Glomerular visceral epithelial cell (primary cell): ENCODE results near the gene RSPO4.
"Not testable (repeated sequence)": the region's sequence is repeated elsewhere in the genome, so short reads cannot be mapped to it uniquely, and the experiment has no call there.

Source experiments
- DNase-seq: peaks from one replicate; pipeline ENCODE4 v3.0.0-alpha.2; 2016; ENCODE audit errors: extremely low spot score

The RSPO4 gene

DNA sequence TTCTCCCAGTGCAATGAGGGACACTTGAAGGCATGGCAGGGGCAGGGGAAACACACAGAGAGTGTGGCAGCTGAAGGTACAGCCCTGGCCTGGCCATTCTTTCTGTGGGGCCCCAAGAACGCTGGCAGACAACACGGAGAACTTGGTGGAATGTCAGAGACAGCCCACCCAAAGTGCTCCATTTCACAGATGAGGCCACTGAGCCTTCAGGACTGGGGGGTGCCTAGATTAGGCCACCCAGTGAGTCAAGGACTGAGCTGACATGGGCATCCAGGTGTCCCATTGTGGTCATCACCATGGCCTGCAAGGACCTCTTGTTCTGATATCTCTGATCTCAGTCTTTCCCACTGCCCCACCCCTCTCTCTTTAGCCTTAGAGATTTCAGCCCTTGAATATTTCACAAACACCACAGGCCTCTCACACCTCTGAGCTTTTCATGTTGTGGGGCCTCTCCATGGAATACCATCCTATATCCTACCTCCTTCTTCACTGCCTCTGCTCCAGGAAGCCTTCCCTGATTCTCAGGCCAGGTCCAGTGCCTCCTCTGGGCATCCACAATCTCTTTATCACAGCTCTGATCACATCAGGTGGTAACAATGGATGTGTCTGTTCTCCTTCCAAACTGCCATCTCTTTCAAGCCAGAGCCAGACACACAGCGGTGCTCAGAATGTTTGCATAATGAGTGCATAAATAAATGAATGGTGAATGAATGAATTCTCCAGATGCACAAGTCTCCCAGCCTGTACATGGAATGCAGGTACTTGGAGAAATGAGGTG is 2.0 kb upstream of the RSPO4 start:
- no peak for DNase-seq

DNA sequence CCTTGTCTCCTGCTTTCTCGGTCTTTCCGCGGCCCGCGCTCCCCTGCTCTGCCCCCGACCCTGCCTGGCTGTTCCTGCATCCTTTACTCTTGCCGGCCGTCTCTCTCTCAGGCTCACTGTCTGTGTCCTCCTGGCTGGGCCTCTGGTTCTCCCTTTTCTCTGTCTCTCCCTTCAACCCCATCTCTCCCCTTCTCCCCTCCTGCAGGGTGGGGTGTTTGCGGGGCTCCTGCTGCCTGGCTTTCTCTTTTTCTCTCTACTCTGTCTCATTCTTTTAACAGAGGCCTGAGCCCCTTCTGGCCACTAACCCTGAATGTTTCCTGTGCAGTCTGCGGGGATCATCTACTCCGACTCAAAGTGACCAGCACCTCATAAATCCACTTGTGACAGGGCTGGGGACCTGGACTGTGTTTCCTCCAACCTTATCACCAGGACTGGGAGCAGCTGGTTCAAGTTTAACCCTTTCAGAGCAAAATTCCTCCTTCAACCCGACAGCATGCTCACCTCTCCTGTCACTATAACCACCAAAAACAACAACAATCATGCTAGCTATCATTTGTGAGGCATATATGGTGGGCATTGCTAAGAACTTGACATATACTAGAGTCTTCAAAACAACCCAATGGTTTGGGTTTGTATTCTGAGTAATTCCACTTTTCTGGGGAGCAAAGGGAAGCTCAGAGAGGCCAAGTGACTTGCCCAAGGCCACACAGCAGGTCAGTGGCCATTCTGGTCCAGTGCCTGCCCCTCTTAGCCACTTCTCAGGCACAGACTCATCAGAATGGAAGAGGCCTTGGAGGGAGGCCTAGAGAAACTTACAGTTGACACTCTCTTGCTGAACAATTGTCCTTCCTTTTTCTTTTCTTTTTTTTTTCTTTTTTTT is 811 bp upstream of the RSPO4 start:
- DNase-seq, result no peak

DNA sequence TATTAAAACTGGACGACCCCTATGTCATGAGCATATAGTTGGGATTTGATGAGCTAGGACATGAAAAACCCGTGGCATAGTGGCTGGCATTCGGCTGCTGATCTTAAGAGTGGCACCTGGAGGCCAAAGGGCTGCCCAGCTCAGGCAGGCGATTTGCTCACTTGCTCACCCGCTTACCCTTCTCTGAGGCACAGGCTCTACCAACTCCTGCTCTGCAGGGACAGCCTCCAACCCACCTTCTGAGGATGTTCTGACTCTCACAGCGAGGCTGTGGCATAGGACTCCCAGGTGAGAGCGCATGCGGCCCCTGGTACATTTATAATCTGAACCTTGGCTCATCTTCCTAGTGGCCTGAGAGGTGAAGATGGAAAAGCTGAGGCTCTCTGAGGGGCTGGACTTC is 995 bp downstream of the RSPO4 start:
- no peak for DNase-seq

DNA sequence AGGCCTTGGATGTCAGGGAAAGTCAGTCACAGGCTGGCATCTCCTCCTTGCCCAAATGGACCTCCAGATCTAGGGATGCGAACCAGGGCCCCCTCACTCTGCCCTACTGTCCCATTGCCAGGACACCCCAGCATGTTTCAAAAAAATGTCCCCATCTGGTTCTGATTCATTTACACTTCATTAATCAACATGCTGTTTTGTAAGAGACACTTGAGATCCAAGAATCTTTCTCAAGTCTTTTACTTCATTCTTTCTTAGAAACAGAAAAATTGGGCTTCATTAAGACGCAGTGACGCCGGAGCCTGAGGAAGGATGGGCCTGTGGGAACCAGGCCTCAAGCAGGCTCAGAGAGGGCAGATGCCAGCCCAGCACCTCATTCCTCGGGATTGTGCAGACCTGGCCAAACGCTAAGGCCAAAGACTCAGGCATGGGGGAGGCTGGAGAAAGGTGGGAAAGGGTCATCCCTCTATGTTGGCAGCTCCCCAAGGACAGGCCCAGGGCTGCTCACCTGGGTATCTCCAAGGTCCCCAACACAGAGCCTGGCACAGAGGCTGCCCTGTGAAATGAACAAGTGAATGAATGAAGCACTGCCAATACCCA is 3.8 kb downstream of the RSPO4 start:
- DNase-seq, result no peak

DNA sequence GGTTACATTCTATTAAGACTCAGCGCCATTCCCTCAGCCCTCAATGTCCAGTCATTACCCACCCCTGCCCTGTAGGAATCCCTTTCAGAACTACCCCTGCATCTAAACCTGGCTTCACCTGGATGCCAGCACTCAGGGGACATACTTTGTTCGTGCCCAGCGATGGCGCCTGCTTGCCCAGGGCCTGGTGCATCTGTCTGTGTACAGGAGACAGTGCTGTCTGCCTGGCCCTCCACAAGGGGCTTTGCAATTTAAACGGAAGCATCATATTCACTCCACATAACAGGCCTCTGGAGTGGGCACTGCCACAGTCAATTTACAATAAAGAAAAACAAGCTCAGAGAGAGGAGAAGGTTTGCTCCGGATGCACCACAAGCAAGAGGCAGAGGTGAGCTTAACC is 4.6 kb downstream of the RSPO4 start:
- no peak for DNase-seq

DNA sequence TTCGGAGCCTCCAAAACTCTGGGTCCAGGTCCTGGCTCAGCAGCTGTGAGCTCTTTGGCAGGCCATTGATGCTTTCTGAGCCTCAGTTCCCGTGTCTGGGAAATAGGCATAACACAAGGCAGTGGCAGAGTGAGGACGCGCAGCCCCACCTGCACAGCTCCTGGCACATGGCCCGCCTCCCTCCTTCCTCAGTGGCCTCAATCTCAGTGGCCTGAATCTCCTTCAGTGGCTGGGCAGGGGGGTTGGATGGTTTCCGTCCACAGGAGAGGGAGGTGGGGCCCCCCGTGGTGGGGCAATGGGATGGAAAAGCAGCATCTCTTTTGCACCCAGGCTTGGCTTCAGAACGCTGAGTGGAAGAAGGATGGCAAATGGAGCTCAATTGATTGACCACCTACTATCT is 5.1 kb downstream of the RSPO4 start:
- DNase-seq, result no peak

DNA sequence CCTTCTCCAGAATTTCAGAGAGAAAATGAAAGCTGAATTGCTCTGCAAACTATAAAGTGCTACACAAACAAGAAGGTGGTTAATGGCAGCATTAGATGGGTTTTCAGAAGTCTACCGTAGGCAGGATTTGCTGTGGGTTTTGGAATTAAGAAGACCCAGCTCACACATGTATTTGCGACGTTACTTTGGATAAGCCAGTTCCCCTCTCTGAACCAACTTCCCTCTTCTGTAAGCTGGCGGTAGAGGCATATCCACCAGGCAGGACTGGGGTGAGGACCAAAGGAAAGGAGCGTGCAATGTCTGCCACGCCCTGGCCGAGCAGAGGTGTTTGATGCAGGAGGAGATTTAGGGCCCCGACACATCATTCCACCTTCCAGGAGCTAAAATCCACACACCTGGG is 6.9 kb downstream of the RSPO4 start:
- DNase-seq, result no peak

DNA sequence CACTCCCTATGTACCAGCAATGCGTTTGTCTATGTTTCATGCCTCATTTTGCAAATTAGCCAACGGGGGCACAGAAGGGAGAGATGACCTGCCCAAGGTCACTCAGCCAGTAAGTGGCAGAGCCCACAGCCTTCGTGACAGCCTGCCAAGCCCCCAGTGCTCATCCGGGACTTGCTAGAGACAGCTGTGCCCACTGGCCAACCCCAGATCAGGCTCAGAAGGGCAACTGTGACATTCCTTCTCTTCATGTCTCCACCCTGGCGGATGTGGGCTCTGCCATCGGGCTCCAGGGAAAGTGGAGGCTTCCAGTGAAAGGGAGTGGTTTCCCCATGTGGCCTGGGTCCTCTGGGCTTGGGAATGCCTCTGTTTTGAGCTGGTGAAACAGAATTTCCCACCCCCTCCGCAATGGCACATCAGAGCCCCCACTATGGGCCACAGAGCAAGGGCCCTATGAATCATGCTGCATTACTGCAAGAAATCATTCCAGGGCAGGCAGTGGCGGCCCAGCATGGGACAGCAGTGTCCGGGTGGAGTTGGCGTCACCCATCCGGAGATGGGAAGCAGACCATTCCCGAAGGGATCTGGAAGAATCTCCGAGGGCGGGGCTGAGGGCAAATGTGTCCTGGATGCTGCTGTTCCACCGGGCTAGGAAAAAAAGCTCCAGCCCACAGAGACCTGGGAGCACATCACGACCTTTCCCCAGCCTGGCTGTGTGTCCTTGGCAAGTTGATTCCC is 9.1 kb downstream of the RSPO4 start:
- DNase-seq, result no peak

DNA sequence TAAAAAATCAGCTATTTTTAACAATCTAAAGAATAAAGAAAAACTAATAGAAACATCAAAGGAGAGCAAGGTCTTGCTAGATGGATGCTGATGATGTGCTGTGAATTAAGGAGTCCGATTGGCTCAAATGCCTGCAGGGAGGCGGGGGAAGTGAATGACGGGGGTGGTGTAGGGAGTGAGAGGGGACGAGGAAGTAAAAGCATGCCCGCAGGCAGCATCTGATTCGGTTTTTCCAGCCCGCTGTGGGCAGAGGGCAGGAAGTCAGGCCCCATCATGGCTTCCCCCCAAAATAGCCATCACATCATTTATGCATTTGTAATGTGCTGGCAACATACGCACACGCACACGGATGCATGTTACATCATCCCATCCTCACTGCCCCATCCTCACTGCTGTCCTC is 10.3 kb downstream of the RSPO4 start:
- DNase-seq, result no peak

DNA sequence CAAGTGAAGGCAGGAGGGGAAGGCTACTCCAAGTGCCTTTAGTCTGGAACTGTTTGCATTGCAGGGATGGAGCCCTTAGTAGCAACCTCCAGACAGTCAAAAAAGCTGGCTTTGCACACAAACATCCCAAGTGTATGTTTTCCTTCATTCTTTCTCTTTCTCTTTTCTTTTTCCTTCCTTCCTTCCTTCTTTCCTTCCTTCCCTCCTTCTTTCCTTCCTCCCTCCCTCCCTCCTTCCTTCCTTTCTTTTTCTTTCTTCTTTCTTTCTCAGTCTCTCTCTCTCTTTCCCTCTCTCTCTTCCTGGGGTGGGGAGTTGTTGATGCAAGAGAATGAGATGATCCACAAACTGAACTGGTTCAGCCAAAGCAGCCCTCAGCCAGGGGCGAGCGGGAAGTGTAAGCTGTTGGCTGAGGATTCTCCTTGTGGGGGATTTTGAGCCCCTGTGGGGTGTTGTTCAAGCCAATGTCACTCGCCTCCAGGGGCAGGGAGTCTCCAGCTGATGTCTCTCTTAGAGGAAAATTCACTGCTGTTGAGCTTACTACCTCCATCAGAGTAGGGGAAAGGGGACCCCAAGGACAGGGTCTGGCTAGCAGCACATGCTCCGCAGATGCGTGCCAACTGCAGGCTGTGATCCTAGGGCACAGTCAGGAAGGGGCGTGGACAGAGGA is 11.7 kb downstream of the RSPO4 start:
- DNase-seq, result no peak

DNA sequence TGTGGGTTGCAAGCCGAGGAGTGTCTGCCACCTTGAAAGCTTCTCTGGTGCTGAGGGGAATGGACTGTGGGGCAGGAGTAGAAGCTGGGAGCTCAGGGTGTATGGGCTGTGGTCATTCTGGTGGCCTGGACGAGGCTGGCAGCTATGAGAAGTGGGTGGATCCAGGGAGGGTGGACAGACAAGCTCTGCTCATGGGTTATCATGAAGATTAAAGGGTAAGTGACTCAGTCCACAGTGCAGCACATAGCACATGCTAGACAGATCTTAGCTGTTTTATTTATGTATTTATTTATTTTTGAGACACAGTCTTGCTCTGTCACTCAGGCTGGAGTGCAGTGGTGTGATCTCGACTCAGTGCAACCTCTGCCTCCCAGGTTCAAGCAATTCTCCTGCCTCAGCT is 13.8 kb downstream of the RSPO4 start:
- no peak for DNase-seq

DNA sequence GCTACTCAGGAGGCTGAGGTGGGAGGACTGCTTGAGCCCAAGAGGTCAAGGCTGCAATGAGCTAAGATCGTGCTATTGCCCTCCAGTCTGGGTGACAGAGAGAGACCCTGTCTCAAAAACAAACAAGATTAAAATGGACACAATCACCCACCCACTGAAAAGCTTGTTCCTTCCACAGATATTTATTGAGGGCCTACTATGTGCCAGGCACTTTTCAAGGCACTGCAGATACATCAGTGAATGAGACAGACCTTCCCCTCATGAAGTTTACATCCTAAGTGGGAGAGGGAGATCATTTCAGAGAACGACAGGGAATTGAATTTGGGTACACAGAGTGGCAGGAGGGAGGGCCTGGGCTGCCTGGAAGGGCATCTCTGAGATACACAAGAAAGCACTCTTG is 14.4 kb downstream of the RSPO4 start:
- DNase-seq, result no peak

DNA sequence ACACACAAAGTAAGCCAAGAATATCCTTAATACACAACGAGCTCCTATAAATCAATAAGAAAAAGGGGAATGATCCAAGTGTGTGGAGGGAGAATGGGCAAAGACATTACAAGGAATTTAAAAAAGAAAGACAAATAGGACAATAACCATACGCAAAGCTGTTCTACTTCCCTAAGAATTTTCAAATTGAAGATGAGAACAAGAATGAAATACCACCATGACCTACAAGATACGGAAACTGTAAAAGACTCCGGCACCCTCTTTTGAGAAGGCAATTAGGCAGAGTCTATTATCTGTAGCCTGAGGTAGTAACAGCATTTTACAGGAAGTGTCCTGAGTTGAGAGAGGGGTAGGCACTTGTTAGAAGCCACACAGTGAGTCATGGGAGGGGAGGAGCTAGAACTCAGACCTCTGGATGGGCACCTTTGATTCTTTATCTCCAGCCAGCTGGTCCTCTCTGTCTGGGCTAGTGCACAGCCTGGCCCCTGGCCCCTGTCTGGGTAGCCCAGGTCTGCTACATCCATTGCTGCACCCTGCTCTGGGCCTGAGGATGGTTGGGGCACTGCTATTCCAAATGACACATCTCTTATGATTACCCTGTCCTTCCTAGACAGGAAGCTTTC is 15.3 kb downstream of the RSPO4 start:
- DNase-seq, result peak; percentile 35

DNA sequence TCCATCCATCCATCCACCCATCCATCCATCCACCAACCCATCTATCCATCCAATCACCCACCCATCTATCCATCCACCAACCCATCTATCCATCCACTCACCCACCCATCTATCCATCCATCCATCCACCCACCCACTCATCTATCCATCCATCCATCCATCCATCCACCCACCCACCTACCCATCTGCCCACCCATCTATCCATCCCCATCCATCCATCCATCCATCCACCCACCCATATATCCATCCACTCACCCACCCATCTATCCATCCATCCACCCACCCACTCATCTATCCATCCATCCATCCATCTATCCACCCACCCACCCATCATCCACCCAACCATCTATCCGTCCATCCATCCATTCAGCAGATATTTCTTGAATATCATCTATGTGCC is 17.1 kb downstream of the RSPO4 start:
- DNase-seq, result not testable (repeated sequence)

DNA sequence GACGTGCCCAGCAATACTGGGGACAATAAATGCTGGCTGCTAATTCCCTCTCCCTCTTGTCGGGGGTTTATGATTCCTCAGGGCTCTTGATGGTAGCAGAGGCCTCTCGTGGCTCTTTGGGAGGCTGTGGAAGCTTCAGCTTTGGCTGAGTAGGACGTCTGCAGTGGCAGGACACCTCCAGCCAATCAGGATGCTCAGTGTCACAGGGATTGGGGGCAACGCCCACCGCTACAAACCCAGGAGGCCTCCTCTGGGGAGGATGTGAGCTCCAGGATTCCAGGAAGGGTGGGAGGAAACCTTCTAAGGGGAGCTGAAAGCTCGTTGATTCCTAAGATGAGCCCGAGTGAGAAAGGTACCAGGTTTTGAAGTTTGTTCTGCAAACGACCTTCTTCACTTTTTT is 19.4 kb downstream of the RSPO4 start:
- DNase-seq, result no peak

DNA sequence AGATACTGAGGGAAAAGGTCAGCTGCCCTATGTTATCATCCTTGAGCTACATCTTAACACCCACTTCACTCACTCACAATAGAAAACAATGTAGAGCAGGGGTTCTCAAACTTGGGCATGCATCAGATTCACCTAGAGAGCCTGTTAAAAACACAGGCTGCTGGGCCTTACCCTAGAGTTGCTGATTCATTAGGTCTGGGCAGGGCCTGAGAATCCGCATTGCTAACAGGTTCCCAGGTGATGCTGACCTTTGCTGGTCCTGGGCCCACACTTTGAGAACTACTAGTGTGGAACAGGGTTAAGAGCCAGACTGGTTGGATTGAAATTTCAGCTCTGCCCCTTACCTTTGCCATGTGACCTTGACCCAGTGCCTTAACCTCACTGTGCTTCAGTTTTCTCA is 25.1 kb downstream of the RSPO4 start:
- no peak for DNase-seq

DNA sequence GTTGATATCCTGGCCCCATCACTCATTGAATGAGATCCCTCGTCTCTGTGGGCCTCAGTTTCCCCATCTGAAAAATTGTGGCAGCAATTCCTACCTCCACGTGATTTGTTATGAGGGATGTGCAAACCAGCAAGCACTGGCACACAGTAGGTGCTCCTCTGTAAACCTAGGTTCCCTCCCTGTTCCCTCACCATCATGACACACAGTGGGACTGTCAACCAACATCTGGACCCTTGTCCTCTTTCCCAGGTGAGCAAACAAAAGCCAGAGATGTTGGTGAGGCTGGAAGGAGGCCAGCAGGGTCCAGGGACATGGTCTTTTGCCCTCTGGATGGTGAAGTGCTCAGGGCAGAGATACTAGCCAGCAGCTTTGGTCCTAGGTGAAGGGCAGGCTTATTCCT is 26.1 kb downstream of the RSPO4 start:
- DNase-seq, result no peak

DNA sequence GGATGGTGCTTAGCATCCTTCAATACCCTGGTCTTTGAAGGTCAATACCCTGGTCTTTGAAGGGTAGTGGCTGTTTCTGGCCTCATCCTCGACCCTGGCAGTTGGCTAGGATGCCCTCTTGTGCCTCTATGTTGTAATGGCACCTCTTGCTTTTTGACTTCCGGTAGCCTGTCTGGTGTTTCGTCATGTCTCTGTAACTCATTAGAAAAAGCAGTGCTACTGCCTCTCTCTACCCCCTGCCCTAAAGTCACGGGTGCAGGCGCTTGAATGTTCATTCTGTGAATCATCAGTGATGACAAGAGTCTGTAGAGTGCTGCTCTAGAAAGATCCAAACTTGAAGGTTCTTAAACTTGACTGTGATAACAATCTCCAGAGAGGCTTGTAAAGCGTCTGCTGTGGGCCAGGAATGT is 28.3 kb downstream of the RSPO4 start:
- peak; percentile 54 for DNase-seq

DNA sequence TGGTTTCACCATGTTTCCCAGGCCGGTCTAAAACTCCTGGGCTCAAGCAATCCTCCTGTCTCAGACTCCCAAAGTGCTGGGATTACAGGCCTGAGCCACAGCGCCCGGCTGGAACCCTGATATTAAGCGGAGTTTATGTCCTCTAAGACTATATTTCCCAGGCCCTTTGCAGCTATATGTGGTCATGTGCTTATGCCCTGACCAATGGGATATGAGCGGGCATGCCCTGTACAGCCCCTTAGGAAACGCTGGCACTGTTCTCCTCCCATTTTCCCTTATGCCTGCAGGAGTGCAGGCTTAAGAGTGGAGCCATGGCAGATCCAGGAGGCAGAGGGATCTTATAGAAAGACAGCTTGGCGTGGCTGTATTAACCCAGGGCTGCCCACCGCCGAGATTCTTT is 29.9 kb downstream of the RSPO4 start:
- DNase-seq, result no peak

DNA sequence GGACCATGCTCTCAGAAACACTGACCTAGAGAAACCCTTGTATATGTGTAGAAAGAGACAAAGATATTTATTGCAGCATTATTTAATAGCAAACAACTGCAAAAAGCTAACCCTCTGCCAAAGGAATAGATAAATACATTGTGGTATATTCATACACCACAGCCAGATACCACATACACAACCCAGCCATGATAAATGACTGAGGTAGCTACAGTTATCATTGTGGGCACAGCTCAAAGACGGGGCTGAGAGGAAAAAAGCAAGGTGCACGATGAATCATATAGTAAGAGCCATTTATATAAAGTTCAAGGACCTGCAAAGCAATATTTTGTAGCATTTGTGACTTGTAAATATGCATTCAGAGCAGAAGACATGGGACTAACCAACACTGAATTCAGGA is 30.8 kb downstream of the RSPO4 start:
- no peak for DNase-seq

DNA sequence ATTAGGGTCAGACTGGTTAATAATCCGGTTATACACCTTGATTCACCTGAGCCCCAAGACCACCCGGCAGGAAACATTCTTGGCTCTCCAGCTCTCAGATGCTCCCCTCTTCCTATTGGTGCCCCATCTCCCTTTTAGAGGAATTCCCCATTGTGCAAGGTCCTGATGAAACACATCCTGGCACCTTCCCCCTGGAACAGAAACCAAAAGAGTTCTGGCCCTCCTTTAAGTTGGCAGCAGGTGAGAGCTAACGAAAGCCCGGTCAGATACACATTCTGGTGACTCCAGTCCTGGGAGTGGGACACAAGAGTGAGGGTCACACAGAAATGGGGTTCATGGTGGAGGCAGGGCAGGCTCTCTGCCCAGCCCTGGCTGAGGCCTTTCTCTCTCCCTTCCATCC is 32.2 kb downstream of the RSPO4 start:
- no peak for DNase-seq
